ENCODE data around the gene ORAI3. TPM values are rescaled to one million over a fixed set of nuclear protein-coding genes. Genes with fewer than 3 reads are reported as not detected.

Gene ORAI3
- total and polyA plus RNA-seq, 2 of the 13 experiments (the other 11 are each of a cell fraction or from before 2014, with no cell fraction given) = 11.4 to 32.0 TPM

DNA sequence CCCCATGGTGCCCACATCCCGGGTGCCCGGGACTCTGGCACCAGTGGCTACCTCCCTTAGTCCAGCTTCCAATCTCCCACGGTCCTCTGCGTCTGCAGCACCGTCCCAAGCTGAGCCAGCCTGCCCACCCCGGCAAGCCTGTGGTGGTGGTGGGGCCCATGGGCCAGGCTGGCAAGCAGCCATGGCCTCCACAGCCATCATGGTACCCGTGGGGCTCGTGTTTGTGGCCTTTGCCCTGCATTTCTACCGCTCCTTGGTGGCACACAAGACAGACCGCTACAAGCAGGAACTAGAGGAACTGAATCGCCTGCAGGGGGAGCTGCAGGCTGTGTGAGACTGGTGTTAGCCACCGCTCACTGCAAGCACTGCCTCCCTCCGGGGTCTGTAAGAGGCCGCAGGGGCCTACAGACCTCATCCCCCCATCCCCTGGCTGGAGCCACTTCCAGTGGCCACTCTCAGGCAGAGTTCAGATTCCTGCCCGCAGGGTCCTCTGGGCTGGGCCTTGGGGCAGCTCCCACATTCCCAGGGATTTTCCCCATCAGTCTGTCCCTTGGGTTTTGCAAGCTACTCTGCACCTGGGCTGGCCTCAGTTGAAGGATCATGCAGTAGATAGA, 4.8 kb downstream of the ORAI3 start (continued):
- TF ChIP-seq, protein P1, sequence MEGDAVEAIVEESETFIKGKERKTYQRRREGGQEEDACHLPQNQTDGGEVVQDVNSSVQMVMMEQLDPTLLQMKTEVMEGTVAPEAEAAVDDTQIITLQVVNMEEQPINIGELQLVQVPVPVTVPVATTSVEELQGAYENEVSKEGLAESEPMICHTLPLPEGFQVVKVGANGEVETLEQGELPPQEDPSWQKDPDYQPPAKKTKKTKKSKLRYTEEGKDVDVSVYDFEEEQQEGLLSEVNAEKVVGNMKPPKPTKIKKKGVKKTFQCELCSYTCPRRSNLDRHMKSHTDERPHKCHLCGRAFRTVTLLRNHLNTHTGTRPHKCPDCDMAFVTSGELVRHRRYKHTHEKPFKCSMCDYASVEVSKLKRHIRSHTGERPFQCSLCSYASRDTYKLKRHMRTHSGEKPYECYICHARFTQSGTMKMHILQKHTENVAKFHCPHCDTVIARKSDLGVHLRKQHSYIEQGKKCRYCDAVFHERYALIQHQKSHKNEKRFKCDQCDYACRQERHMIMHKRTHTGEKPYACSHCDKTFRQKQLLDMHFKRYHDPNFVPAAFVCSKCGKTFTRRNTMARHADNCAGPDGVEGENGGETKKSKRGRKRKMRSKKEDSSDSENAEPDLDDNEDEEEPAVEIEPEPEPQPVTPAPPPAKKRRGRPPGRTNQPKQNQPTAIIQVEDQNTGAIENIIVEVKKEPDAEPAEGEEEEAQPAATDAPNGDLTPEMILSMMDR (CRISPR knock-in tag; IDR thresholded peaks at IDR 0.05) = peak; percentile 97
- TF ChIP-seq ZEB1 (IDR thresholded peaks at IDR 0.05; ENCODE audit: insufficient replicate concordance, low read depth) = peak; percentile 56
- TF ChIP-seq ZNF34 (CRISPR knock-in tag; IDR thresholded peaks at IDR 0.05; ENCODE audit: borderline replicate concordance) = 0 out of 2 replicates have a peak, but pooled peaks have one; percentile 16
- TF ChIP-seq KLF13 (CRISPR knock-in tag; IDR thresholded peaks at IDR 0.05) = 0 out of 2 replicates have a peak, but pooled peaks have one; percentile 28
- TF ChIP-seq, protein P2, sequence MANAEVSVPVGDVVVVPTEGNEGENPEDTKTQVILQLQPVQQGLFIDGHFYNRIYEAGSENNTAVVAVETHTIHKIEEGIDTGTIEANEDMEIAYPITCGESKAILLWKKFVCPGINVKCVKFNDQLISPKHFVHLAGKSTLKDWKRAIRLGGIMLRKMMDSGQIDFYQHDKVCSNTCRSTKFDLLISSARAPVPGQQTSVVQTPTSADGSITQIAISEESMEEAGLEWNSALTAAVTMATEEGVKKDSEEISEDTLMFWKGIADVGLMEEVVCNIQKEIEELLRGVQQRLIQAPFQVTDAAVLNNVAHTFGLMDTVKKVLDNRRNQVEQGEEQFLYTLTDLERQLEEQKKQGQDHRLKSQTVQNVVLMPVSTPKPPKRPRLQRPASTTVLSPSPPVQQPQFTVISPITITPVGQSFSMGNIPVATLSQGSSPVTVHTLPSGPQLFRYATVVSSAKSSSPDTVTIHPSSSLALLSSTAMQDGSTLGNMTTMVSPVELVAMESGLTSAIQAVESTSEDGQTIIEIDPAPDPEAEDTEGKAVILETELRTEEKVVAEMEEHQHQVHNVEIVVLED (CRISPR knock-in tag; IDR thresholded peaks at IDR 0.05; ENCODE audit: borderline replicate concordance) = peak; percentile 47; the same call in 1 of the 2 replicates
- no peak for TF ChIP-seq CCAR2 (optimal IDR thresholded peaks at IDR 0.05; ENCODE audit: low read depth, low read length)
- TF ChIP-seq NONO (IDR thresholded peaks at IDR 0.05) = no peak
- TF ChIP-seq NONO (CRISPR knock-in tag; conservative IDR thresholded peaks at IDR 0.05) = peak; percentile 58; the same call in 1 of the 2 replicates
- 0 out of 2 replicates have a peak, but pooled peaks have one; percentile 42 for TF ChIP-seq SOX5 (CRISPR knock-in tag; IDR thresholded peaks at IDR 0.05; ENCODE audit: borderline replicate concordance)
- TF ChIP-seq BCL6 (CRISPR knock-in tag; IDR thresholded peaks at IDR 0.05) = peak; percentile 34; the same call in 1 of the 2 replicates
- peak; percentile 89 for TF ChIP-seq KDM2A (CRISPR knock-in tag; IDR thresholded peaks at IDR 0.05; ENCODE audit: borderline replicate concordance, low read depth)
- TF ChIP-seq KAT8 (CRISPR knock-in tag; IDR thresholded peaks at IDR 0.05) = peak; percentile 72; the same call in 1 of the 2 replicates
- TF ChIP-seq MEIS1 (CRISPR knock-in tag; IDR thresholded peaks at IDR 0.05; ENCODE audit: borderline replicate concordance) = peak; percentile 67; the same call in 1 of the 2 replicates
- TF ChIP-seq NFATC3 (CRISPR knock-in tag; IDR thresholded peaks at IDR 0.05) = 0 out of 2 replicates have a peak, but pooled peaks have one; percentile 41
- TF ChIP-seq BORCS8-MEF2B (CRISPR knock-in tag; IDR thresholded peaks at IDR 0.05) = peak; percentile 57; the same call in 1 of the 2 replicates
- no peak; the same call in 1 of the 2 replicates for TF ChIP-seq ETV6 (CRISPR knock-in tag; conservative IDR thresholded peaks at IDR 0.05)
- TF ChIP-seq ZNF720 (CRISPR knock-in tag; IDR thresholded peaks at IDR 0.05) = peak; percentile 65; the same call in 1 of the 2 replicates
- TF ChIP-seq RXRB (CRISPR knock-in tag; IDR thresholded peaks at IDR 0.05; ENCODE audit: borderline replicate concordance) = peak; percentile 86
- TF ChIP-seq ZBTB42 (CRISPR knock-in tag; IDR thresholded peaks at IDR 0.05) = peak; percentile 58; the same call in 1 of the 2 replicates
- TF ChIP-seq, protein P3, sequence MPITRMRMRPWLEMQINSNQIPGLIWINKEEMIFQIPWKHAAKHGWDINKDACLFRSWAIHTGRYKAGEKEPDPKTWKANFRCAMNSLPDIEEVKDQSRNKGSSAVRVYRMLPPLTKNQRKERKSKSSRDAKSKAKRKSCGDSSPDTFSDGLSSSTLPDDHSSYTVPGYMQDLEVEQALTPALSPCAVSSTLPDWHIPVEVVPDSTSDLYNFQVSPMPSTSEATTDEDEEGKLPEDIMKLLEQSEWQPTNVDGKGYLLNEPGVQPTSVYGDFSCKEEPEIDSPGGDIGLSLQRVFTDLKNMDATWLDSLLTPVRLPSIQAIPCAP (CRISPR knock-in tag; IDR thresholded peaks at IDR 0.05; ENCODE audit: low read depth) = 0 out of 2 replicates have a peak, but pooled peaks have one; percentile 20
- no peak for TF ChIP-seq HMGA1 (CRISPR knock-in tag; conservative IDR thresholded peaks at IDR 0.05)
- peak; percentile 53; the same call in 1 of the 2 replicates for TF ChIP-seq ZNF782 (CRISPR knock-in tag; IDR thresholded peaks at IDR 0.05; ENCODE audit: borderline replicate concordance)
- peak; percentile 72; the same call in 1 of the 2 replicates for TF ChIP-seq ZNF547 (CRISPR knock-in tag; IDR thresholded peaks at IDR 0.05)
- TF ChIP-seq MED8 (CRISPR knock-in tag; IDR thresholded peaks at IDR 0.05; ENCODE audit: insufficient replicate concordance) = peak; percentile 35
- 0 out of 2 replicates have a peak, but pooled peaks have one; percentile 16 for TF ChIP-seq ZNF205 (CRISPR knock-in tag; IDR thresholded peaks at IDR 0.05)
